Dermis blood vessel endothelial cell (primary cell): Measurements from ENCODE around the gene DUXA. TPM values are rescaled to one million over a fixed set of nuclear protein-coding genes. Genes with fewer than 3 reads are reported as not detected.

Source experiments
- DNase-seq: peaks from one replicate; pipeline ENCODE4 v3.0.0; 2010
- total RNA-seq: library from RNA; depleted of rRNA; stranded (reverse); fragments of >200 nt; gene quantifications from 2 replicates; pipeline ENCODE4 v1.2.3, GENCODE V29; 2014

Gene DUXA
- total RNA-seq, 1 donor from 2014 or later: not detected

DNA sequence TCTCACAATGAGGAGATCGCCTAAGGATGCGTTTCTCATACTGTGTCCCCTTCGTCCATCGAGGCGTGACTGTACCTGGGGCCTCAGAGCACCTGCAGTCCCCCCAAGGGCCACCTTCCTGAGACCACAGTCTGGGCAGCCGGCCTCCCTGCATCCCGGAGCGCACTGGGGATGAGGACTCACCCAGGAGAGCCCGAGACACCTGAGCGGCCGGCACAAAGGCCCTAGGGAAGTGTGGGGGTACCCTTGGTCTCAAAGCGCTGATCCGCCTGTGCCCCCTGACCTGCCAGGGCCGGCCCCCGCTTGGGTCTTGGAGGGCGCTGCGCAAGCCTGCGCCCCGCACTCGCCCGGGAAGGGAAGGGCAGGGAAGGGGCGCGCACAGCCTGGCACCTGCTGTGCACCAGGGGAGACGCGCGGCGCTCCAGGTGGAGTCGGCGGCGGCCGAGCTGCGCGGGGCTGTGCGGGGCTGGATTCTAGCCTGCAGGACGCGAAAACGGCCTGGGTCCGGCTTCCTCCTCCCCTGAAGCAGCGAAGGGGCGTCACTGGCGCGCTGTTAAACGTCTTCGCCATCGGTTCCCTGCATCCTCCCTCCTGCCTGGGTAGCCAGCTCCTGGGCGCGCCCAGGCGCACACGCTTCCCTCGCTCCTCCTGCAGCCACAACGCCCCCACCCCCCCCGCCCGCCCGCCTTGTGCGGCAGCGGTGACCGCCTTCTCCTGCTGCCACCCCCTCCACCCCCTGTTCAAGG is 61.1 kb downstream of the DUXA start:
- no peak for DNase-seq

Other genes starting within 250 kb of the DUXA start
- not detected in 2 replicates for gene USP29, start 47.5 kb downstream of the DUXA start, total RNA-seq
- not detected in 2 replicates for gene ZIM3, start 22.3 kb downstream of the DUXA start, total RNA-seq
- gene ZNF264, start 24.0 kb upstream of the DUXA start, total RNA-seq: 48.5 and 65.0 TPM in 2 replicates
- gene AURKC, start 63.5 kb upstream of the DUXA start, total RNA-seq: 0.17 and 0.84 TPM in 2 replicates
- 26.9 and 39.7 TPM in 2 replicates for gene ZNF805, start 73.1 kb upstream of the DUXA start, total RNA-seq
- 63.3 and 88.0 TPM in 2 replicates for gene ZNF460, start 113.0 kb upstream of the DUXA start, total RNA-seq
- gene ZNF543, start 153.0 kb upstream of the DUXA start, total RNA-seq: 10.0 and 15.1 TPM in 2 replicates
- gene ZNF304, start 183.8 kb upstream of the DUXA start, total RNA-seq: 10.5 and 11.1 TPM in 2 replicates
- 8.8 and 11.6 TPM in 2 replicates for gene TRAPPC2B, start 196.1 kb upstream of the DUXA start, total RNA-seq
- gene ZNF547, start 196.1 kb upstream of the DUXA start, total RNA-seq: 1.9 and 3.6 TPM in 2 replicates
- 13.3 and 16.0 TPM in 2 replicates for gene ZNF548, start 222.4 kb upstream of the DUXA start, total RNA-seq
- gene ZNF17, start 243.7 kb upstream of the DUXA start, total RNA-seq: 10.9 and 11.4 TPM in 2 replicates